HG03064 (cell line): Measurements from ENCODE around the gene G6PC1.
"Not testable (repeated sequence)": the region's sequence is repeated elsewhere in the genome, so short reads cannot be mapped to it uniquely, and the experiment has no call there.

Experiments
- ATAC-seq: cut with Tn5 transposase; IDR thresholded peaks from one replicate; pipeline ENCODE4 v1.9.1; 2021; ENCODE audit warnings: low read depth; ENCODE audit not compliant: unreplicated experiment

G6PC1 gene

DNA sequence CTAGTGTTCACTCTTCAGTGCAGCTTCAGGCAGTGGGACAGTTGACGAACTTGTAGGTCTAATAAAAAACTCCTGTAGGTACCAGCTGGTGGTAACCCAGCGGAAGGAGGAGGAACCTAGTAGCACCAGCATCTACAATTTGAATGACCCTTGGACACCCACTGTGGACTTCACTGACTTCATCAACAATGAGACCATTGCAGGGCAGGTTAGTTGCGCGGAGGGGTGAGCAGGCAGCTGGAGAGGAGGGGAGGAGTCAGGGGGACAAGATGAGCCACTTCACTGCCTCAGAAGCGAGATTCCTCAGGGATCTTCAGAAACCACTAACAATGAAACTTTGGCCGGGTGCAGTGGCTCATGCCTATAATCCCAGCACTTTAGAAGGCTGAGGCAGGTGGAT, 27.3 kb upstream of the G6PC1 start:
- ATAC-seq: no peak

DNA sequence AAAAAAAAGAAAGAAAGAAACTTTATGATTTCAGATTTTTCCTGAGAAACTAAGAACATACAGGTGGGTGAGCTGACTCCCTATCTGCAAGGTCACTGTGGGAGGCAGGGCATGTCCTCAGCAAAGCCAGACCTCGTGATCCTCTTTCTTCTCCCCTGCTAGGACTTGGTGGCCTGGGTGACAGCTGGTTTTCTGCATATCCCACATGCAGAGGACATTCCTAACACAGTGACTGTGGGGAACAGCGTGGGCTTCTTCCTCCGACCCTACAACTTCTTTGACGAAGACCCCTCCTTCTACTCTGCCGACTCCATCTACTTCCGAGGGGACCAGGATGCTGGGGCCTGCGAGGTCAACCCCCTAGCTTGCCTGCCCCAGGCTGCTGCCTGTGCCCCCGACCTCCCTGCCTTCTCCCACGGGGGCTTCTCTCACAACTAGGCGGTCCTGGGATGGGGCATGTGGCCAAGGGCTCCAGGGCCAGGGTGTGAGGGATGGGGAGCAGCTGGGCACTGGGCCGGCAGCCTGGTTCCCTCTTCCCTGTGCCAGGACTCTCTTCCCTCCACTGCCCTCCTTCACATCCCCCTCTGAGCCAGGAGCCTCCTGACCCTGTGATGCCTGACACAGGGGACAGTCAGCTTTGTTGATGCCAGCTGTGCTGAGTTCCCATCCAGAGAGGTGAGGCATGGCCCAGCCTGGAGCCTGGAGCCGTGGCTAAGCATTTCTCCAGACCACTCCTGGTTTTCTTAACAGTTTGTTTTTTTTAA, 26.5 kb upstream of the G6PC1 start:
- ATAC-seq: not testable (repeated sequence)

DNA sequence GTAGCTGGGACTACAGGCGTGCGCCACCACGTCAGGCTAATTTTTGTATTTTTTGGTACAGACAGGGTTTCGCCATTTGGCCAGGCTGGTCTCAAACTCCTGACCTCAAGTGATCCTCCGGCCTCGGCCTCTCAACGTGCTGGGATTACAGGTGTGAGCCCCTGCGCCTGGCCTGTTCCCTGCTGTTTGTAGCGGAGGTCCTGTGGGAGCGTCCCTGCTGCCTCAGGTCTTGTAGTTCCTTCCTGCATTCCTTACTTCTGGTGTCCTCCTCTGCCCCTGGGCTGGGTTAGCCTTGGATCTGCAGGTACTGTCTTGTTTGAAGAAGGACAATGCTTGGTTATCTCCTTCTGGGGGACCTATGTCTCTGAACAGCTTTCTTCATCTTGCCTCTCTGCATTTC, 23.6 kb upstream of the G6PC1 start:
- no peak for ATAC-seq

DNA sequence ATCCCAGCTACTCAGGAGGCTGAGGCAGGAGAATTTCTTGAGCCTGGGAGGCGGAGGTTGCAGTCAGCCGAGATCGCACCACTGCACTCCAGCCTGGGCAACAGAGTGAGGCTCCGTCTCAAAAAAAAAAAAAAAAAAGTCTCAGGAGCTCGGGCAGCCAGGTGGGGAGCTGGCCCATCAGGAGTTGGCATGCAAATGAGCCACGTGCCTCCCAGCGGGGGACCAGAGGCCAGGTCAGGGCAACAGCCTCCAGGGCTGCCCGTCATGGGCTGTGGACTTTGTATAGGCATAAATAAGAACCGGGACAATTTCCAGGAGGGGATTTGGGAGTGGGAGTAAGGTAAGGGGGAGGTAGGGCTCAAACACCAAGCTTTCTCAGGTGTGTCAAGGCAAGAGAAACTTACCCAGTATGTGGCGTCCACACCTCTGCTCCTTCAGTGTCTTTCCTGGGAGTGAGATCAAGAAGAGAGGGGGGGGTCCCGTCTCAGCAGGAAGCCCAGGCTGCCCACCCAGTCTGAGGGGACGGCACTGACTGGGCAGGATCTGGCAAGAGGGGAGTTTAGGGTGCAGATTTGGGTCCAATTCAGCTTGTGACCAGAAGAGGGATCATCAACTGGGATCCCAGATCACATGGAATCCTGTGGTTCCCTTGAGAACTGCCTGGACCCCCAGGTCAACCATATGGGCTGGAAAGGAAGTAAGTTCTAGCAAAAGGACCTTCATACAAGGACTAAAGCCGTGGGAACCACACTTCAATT, 22.3 kb upstream of the G6PC1 start:
- no peak for ATAC-seq

DNA sequence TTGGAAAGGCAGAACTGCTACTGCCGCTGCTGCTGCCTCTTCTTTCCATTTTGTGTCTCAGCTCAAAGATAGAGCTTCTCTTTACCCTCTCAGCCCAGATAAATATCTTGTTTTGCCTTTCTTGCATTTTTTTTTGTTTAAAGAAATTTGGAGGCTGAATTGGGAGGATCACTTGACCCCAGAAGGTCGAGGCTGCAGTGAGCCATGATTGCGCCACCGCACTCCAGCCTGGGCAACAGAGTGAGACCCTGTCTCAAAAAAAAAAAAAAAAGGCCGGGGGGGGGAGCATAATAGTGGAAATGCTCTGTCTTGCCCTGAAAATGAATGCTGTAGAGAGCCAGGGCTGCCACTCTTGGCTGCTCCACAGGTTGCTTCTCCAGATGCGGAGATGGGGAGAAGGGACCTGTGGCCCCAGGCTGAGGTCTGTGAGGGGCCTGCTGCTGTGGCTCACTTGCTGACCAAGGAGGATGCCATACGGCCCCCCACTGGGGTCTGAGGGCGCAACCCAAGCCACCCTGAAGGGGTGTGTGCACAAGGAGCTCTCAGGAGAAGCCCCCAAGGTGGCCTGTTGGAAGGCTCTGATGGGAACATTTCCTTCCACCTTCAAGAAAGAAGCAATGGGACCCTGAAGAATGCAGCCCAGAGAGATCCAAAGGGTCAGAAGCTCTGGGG, 21.5 kb upstream of the G6PC1 start:
- ATAC-seq: no peak

DNA sequence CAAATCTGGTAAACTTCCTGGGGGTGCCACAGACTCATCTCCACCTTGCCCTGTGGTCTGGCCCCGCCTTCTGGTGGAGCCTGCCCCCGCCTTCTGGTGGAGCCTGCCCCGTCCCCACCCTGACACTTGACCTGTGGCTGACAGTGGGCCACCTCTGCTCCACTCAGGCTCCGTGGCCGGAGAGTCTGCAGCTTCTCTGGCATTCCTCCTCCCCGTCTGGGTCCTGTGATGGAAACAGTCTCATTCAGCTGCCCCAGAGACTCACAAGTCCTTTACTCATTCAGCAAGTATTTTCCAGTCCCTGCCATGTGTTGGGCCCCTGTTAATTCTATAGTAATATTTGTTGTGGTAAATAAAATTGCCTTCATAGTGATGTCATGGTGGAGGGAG, 21.0 kb upstream of the G6PC1 start:
- ATAC-seq: no peak

DNA sequence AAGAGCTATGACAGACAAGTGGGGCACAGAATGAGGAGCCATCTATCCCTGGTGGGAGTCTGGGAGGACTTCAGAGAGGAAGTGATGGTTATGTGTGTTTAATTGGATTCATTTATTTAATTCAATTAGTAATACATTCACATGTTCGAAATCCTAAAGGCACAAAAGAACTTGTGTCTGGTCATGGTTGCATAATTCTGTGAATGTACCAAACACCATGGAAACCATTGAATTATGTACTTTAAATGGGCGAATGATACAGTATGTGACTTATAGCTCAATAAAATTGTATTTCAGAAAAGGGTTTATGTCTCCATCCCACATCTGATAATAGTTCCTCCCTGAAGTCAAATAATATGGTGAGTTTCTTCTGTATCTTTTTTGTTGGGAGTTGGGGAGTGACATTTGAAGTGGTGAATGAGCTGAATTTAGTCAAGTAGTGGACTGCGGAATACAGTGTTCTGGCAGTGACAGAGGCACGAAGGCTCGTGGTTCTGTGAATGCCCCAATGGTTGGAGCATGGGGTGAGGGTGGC, 19.8 kb upstream of the G6PC1 start:
- ATAC-seq: no peak

DNA sequence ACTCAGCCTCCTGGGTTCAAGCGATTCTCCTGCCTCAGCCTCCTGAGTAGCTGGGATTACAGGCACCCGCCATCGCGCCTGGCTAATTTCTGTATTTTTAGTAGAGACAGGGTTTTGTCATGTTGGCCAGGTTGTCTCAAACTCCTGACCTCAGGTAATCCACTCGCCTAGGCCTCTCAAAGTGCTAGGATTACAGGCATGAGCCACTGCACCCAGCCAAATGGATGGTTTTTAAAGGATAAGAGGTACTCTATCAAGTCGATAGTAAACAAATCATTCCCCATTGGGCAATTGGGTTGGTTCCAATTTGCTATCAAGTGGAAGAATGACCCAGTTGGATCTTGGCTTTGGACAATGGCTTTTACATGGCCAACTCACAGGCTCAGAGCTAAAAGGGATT, 18.9 kb upstream of the G6PC1 start:
- not testable (repeated sequence) for ATAC-seq

DNA sequence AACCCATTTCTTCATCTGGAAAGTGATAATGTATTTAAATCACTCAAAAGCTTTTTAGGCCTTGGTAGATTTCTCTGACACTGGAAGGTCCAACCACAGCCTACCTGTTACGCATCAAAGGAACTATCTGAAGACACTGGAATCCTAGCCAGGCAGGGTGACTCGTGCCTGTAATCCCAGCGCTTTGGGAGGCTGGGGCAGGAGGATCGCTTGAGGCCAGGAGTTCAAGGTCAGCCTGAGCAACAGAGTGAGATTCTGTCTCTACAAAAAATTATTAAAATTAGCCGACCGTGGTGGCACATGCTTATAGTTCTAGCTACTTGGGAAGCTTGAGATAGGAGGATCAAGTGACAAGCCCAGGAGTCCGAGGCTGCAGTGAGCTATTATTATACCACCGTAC, 18.4 kb upstream of the G6PC1 start:
- no peak for ATAC-seq

DNA sequence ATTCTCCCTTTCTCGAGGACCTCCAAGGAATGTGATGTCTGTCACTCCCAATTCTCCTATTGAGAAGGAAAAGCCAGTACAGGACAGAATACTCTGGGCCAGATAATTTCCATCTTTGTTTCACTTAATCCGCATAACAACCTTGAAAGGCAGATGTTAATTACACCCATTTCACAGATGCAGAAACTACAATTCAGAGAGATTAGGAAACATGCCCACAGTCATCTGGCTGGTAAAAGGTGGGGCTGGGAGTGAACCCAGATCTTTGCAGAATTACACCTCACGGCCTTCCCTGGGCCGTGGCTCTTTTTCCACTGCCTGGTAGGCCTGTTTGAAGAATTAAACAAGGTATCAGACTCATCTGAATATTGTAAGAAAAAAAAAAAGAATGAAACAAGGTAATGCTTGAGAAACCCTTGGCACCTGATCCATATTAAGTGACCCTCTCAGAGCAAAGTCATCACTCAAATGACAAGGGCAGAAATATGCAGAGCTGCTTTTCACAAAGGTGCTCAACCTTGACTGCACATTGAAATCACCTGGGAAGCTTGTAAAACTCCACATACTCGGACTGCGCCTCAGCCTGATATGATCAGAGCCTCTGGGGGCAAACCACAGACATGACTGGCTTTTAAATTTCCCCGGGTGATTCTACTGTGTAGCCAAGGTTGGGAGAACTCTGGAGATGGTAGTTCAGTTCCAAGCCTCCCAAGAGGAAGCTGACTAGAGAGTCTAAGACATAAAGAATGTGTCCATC, 16.6 kb upstream of the G6PC1 start:
- no peak for ATAC-seq

DNA sequence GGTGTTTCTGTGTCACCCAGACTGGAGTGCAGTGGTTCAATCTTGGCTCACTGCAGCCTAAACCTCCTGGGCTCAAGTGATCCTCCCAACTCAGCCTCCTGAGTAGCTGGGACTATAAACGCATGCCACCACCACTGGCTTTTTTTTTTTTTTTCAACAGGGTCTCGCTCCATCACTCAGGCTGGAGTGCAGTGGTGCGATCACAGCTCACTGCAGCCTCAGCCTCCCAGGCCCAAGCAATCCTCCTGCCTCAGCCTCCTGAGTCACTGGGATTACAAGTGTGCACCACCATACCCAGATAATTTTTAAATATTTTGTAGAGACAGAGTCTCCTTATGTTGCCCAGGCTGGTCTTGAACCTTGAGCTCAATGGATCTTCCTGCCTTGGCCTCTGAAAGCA, 14.8 kb upstream of the G6PC1 start:
- not testable (repeated sequence) for ATAC-seq

DNA sequence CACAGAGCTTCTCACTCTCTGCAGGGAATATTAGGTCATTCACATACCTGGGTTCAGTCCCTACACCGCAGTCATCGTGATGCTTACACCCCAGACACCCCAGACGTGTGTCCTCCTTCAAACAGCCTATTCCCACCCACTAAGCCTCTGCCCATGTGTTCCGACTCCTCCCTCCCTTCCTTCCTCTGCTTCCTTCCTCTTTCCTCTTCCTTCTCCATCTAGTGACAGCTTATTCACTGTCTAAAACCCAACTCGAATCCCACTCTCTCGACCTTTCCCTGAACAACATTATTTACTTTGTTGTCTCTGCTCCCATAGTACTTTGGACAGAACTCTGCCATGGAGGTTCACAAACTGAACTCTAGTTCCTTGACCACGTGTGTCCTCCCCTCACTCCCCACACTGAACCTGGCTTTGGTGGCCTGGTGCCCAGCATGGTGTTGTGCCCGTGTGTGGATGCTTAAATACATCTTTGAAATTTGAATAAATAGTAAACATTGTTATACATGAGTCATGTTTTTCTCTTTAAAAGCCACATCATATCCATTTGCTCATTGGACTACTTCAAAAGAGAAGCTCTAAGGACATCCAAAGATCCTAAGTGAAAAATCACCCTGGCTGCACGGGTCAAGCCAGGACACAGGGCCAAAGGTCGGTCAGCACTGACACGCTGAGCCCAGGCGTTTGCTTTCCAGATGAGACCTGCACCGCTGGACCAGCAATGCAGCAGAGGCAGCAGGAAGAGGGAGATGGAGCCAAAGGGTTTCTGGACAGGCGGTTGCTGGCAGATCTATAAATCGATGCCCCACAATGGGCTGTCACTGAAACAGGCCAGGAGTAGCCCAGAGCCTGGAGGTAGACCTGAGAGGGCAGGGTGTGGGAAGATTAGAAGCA, 14.1 kb upstream of the G6PC1 start:
- ATAC-seq: no peak

DNA sequence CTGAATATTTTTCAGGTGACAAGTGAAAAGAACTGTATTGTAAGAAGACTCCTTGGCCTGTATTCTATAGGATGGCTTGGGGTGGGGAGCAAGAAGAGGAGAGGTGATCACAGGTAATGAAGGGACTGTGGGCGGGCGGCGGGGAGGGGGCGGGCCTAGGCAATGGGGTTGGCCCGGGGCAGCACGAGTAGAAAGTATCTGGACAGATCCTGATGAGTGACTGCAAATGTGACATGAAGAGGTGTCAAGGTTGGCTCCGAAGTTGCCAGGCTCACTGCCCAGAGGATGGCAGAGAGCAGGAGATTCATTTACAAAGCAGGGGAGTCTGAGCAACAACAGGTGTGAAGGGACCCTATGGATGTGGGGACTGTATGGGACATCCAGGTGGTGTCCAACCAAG, 10.8 kb upstream of the G6PC1 start:
- ATAC-seq: no peak

DNA sequence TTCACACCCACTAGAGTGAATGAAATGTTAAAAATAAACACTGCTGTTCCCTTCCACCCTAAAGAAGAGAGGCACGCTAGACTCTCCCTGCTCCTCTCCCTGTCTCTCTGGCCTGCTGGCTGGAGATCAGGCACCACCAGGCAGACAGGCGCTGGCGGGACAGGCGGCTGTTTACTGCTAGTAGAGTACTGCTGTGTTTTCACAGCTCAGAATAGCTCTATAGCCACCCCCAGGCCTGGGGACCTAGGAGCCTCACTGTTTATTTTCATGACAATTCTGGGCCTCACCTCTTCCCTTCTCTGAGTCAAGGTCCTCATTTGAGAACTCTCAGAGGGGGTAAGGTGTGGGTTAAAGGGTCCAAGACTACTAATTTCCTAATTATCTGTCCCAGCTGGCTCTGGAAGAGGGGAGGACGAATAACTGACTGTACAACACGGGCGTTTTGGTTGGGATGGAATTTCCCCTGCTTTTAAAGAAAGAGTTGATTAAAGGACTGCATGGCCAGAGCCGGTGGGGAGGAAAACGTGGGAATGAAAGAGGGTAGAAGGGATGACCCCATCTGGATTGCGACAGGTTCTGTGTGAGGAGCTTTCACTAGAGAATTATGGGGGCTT, 9.0 kb upstream of the G6PC1 start:
- ATAC-seq: no peak

DNA sequence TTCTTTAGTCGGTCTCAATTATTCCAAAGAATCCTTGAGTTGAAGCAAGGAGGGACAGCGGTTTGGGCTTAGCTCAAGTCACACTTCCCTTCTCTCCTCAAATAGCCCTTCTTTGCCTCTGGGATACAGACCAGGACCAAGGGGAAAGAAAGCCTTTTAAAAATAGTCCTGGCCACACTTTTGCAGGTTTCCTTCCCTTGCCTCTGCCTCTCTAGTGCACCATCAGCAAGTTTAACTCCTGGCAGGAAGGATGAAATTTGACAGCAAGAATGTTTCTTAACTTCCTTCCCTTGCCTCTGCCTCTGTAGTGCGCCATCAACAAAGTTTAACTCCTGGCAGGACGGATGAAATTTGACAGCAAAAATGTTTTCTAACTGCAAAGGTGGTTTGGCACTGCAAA, 7.2 kb upstream of the G6PC1 start:
- ATAC-seq: no peak

DNA sequence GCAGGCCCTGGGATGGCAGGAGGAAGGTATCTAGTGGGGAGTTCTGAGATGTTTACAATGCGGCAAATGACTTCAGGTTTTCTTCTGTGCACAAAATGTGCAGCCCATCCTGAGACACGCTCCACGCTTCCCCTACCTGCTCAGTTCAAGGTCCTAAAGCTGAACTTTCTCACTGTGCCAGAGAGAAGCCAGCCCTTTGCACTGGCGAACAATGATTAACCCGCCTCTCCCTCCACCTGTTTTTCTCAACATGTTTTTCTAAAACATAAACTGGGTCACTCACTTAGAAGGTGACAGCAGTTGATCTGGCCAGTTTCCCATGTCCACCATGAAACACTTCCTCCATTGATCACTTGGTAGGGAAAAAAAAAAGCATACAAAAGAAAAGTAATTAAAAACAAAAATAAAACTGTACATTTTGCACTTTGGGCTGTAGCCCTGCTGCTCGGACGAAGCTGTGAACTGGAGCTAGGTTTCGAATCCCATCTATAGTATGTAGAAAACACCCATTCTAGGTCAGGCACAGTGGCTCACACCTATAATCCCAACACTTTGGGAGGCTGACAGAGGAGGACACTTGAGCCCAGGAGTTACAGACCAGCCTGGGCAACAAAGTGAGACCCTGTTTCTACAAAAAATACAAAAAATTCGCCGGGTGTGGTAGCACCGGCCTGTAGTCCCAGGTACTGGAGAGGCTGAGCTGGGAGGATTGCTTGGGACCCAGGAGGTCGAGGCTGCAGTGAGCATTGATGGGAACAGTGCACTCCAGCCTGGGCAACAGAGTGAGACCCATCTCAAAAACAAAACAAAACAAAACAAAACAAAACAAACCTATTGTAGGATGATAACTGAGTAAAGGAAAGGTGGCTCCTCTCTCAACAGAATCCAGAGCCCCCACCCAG, 6.1 kb upstream of the G6PC1 start:
- no peak for ATAC-seq

DNA sequence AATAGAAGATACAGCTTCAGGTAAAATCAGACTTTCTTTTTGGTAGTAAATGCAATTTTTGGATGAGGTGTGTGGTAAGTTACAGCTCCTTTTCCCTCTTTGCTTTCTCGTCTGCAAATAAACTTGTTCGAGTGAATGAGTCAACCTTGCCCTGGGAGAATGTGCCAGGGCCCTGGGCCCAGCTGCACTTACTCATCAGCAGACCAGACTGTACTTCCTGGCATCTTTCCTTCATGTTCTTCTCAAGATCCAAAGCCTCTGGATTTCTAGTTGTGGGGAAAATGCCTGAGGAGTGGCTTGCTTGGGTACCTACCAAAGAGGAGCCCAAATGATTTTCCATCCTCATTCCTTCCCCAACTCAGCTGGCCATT, 5.4 kb upstream of the G6PC1 start:
- ATAC-seq: no peak

DNA sequence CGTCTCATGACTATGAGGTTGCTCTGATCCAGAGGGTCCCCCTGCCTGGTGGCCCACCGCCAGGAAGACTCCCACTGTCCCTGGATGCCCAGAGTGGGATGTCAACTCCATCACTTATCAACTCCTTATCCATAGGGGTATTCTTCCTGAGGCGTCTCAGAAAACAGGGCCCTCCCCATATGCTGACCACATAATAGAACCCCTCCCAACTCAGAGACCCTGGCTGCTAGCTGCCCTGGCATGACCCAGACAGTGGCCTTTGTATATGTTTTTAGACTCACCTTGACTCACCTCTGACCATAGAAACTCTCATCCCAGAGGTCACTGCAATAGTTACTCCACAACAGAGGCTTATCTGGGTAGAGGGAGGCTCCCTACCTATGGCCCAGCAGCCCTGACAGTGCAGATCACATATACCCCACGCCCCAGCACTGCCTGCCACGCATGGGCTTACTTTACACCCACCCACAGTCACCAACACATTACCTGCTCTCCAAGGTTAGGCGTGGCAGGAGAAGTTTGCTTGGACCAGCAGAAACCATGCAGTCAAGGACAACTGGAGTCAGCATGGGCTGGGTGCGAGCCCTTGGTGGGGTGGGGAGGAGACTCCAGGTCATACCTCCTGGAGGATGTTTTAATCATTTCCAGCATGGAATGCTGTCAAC, 2.3 kb upstream of the G6PC1 start:
- no peak for ATAC-seq
